HL-60 (cell line): ENCODE data around the gene DLG5.

Experiments used
- DNase-seq, 2 experiments: peaks; one replicate each; pipeline ENCODE4 v3.0.0-alpha.2; 2010 to 2020; ENCODE audit warnings: low read depth in 1 of 2, low spot score in 1 of 2
- H3K27ac ChIP-seq: fragments of 250-450 bp; sonication (Bioruptor Pico); replicated peaks from 2 replicates; pipeline ENCODE4 v1.5.1; 2020; ENCODE audit warnings: mild to moderate bottlenecking, moderate library complexity
- H3K27me3 ChIP-seq: fragments of 250-450 bp; sonication (Bioruptor Pico); 2 replicates; pipeline ENCODE4 v1.5.1; 2021; ENCODE audit warnings: mild to moderate bottlenecking, moderate library complexity; ENCODE audit not compliant: insufficient read depth, poor library complexity, severe bottlenecking
- H3K4me3 ChIP-seq: replicated peaks from 2 replicates; pipeline ENCODE4 v1.5.1; 2011; ENCODE audit warnings: mild to moderate bottlenecking, control low read depth, low read length; ENCODE audit not compliant: insufficient read depth
- CTCF ChIP-seq: IDR thresholded peaks from one replicate; pipeline ENCODE4 v1.5.1; 2011; ENCODE audit warnings: low read length, control low read depth, inconsistent platforms; ENCODE audit not compliant: insufficient read depth
- GABPA ChIP-seq: IDR thresholded peaks from 2 replicates; pipeline ENCODE4 v1.6.1; 2012; ENCODE audit warnings: low read depth
- POLR2AphosphoS5 ChIP-seq: IDR thresholded peaks from 2 replicates; pipeline ENCODE4 v1.6.1; 2012; ENCODE audit warnings: low read depth
- SPI1 ChIP-seq: IDR thresholded peaks from 2 replicates; pipeline ENCODE4 v1.6.1; 2012; ENCODE audit warnings: low read depth, mild to moderate bottlenecking, borderline replicate concordance
- TF ChIP-seq, protein P1 (sequence below): IDR thresholded peaks from 2 replicates; pipeline ENCODE4 v1.6.1; 2012; ENCODE audit warnings: low read depth; ENCODE audit not compliant: insufficient replicate concordance

The DLG5 gene

GRCh38 chr10:77787440-77787839 lies 139.1 kb downstream of the DLG5 start:
- no peak for DNase-seq
- no peaks in the 10 kb centered on the region for H3K27me3 ChIP-seq
- H3K27ac ChIP-seq, result no peak overlapping the region
- no peak for TF ChIP-seq CTCF
- TF ChIP-seq SPI1, result no peak
- TF ChIP-seq, protein P1, sequence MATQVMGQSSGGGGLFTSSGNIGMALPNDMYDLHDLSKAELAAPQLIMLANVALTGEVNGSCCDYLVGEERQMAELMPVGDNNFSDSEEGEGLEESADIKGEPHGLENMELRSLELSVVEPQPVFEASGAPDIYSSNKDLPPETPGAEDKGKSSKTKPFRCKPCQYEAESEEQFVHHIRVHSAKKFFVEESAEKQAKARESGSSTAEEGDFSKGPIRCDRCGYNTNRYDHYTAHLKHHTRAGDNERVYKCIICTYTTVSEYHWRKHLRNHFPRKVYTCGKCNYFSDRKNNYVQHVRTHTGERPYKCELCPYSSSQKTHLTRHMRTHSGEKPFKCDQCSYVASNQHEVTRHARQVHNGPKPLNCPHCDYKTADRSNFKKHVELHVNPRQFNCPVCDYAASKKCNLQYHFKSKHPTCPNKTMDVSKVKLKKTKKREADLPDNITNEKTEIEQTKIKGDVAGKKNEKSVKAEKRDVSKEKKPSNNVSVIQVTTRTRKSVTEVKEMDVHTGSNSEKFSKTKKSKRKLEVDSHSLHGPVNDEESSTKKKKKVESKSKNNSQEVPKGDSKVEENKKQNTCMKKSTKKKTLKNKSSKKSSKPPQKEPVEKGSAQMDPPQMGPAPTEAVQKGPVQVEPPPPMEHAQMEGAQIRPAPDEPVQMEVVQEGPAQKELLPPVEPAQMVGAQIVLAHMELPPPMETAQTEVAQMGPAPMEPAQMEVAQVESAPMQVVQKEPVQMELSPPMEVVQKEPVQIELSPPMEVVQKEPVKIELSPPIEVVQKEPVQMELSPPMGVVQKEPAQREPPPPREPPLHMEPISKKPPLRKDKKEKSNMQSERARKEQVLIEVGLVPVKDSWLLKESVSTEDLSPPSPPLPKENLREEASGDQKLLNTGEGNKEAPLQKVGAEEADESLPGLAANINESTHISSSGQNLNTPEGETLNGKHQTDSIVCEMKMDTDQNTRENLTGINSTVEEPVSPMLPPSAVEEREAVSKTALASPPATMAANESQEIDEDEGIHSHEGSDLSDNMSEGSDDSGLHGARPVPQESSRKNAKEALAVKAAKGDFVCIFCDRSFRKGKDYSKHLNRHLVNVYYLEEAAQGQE, result no peak
- TF ChIP-seq POLR2AphosphoS5, result no peak
- TF ChIP-seq GABPA, result no peak
- H3K4me3 ChIP-seq, result no peak overlapping the region

DNA sequence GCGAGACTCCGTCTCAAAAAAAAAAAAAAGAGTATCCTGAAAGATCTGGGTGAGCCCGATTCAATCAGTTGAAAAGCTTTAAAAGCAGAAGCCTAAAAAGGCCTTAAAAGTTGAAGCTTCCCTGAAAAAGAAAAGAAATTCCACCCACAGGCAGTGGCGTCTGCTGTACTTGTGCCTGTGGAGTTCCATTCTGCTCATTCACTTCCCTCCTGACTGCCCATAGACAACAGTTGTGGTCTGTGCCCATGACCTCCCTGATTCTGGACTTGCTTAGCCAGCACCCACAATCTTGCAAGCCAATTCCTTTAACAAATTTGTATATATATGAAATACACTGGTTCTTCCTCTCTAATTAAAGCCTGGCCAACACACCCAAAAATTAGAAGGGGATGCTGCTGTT lies 141.7 kb downstream of the DLG5 start:
- TF ChIP-seq CTCF, result no peak
- no peak for TF ChIP-seq GABPA
- TF ChIP-seq SPI1, result no peak
- TF ChIP-seq POLR2AphosphoS5, result no peak
- TF ChIP-seq, protein P1, result no peak
- H3K4me3 ChIP-seq, result no peak overlapping the region
- no peak for DNase-seq
- H3K27me3 ChIP-seq, result no peaks in the 10 kb centered on the region
- no peak overlapping the region for H3K27ac ChIP-seq

GRCh38 chr10:77782328-77783061 lies 144.1 kb downstream of the DLG5 start:
- no peak overlapping the region for H3K27ac ChIP-seq
- DNase-seq, result no peak
- TF ChIP-seq, protein P1, result no peak
- TF ChIP-seq CTCF (no peak), GABPA (no peak), POLR2AphosphoS5 (no peak)
- H3K4me3 ChIP-seq, result no peak overlapping the region
- H3K27me3 ChIP-seq, result no peaks in the 10 kb centered on the region
